Measurements from ENCODE around the gene ATP11C. TPM values are rescaled to one million over a fixed set of nuclear protein-coding genes. Genes with fewer than 3 reads are reported as not detected.

The ATP11C gene
- total RNA-seq, 2 experiments from 2014 or later, result 13.1 to 13.3 TPM

- no peaks in the 10 kb centered on the region for H3K27me3 Mint-ChIP-seq
- H3K36me3 Mint-ChIP-seq, result no peaks in the 10 kb centered on the region
- H3K9me3 Mint-ChIP-seq (ENCODE audit: low read depth), result no peaks in the 10 kb centered on the region
- H3K27ac Mint-ChIP-seq, result no peak overlapping the region
- ATAC-seq, result no peak
- peaks cover 22% of the 10 kb centered on the region for H3K4me1 Mint-ChIP-seq
- CTCF ChIA-PET, result no interaction called here
- DNase-seq, result no peak
- H3K4me3 Mint-ChIP-seq, result no peak overlapping the region
These were observed 25.8 kb downstream of the ATP11C start for GRCh38 chrX:139907078-139907477.

DNA sequence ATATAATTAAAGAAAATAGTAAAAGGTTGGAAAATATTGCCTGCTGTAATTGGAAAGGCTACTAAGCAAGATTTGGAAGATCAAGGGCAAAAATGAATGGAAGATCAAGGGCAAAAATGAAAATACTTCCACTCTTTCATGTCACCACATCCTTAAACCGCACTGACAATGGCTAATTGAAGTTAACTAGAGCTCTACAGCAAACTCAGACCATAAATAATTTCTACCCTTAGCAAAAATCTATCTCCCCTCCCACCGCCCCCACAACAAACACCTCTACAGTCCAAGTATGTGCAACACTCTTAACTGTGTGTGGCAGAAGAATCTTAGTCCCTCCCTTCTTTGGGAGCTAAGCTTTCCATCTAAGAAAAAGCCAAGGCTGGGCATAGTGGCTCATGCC lies 27.1 kb downstream of the ATP11C start:
- CTCF ChIA-PET, result no interaction called here
- peaks cover 16% of the 10 kb centered on the region for H3K4me1 Mint-ChIP-seq
- H3K4me3 Mint-ChIP-seq, result no peak overlapping the region
- no peaks in the 10 kb centered on the region for H3K27me3 Mint-ChIP-seq
- H3K36me3 Mint-ChIP-seq, result no peaks in the 10 kb centered on the region
- no peak overlapping the region for H3K27ac Mint-ChIP-seq
- H3K9me3 Mint-ChIP-seq (ENCODE audit: low read depth), result no peaks in the 10 kb centered on the region
- ATAC-seq (no peak), DNase-seq (no peak)

DNA sequence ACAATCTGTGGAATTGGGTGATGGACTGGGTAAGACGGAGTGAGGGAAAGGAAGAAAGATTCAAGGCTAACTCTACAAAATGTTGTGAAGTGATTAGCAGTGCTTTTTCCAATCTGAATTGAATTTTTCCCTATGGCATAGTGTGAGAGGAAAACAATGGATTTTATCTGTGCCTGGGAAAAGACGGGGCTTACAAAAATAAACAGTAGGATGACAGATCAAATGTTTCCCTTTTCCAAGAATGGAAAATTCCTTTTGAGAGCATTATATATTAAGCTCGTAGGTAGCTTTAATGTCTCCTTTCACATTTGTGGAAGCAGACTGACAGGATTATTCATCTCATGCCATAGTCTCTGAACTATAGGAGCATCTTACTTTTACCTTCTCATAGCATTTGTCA lies 27.8 kb downstream of the ATP11C start:
- no peak overlapping the region for H3K4me3 Mint-ChIP-seq
- H3K27me3 Mint-ChIP-seq, result no peaks in the 10 kb centered on the region
- H3K9me3 Mint-ChIP-seq (ENCODE audit: low read depth), result no peaks in the 10 kb centered on the region
- no peak for DNase-seq
- H3K36me3 Mint-ChIP-seq, result no peaks in the 10 kb centered on the region
- no peak overlapping the region for H3K27ac Mint-ChIP-seq
- H3K4me1 Mint-ChIP-seq, result peaks cover 15% of the 10 kb centered on the region
- ATAC-seq, result no peak
- CTCF ChIA-PET, result no interaction called here

GRCh38 chrX:139903210-139903609 lies 29.6 kb downstream of the ATP11C start:
- Mint-ChIP-seq H3K36me3 (no peaks in the 10 kb centered on the region), H3K4me1 (peaks cover 3% of the 10 kb centered on the region), H3K4me3 (no peak overlapping the region), H3K9me3 (ENCODE audit: low read depth) (no peaks in the 10 kb centered on the region), H3K27me3 (no peaks in the 10 kb centered on the region), H3K27ac (no peak overlapping the region)
- DNase-seq (no peak), ATAC-seq (no peak)
- CTCF ChIA-PET, result no interaction called here

- Mint-ChIP-seq H3K4me3 (no peak overlapping the region), H3K36me3 (no peaks in the 10 kb centered on the region), H3K27ac (no peak overlapping the region), H3K4me1 (peaks cover 3% of the 10 kb centered on the region), H3K9me3 (ENCODE audit: low read depth) (no peaks in the 10 kb centered on the region), H3K27me3 (no peaks in the 10 kb centered on the region)
- no peak for ATAC-seq
- CTCF ChIA-PET, result no interaction called here
- DNase-seq, result no peak
These were observed 30.3 kb downstream of the ATP11C start for GRCh38 chrX:139902559-139902958.

GRCh38 chrX:139898334-139898733 lies 34.5 kb downstream of the ATP11C start:
- ATAC-seq (no peak), DNase-seq (no peak)
- Mint-ChIP-seq H3K4me1 (no peaks in the 10 kb centered on the region), H3K4me3 (no peak overlapping the region), H3K27ac (no peak overlapping the region), H3K27me3 (no peaks in the 10 kb centered on the region), H3K36me3 (peaks cover 2% of the 10 kb centered on the region), H3K9me3 (ENCODE audit: low read depth) (no peaks in the 10 kb centered on the region)
- CTCF ChIA-PET, result no interaction called here

- DNase-seq, result no peak
- H3K4me3 Mint-ChIP-seq, result no peak overlapping the region
- CTCF ChIA-PET, result no interaction called here
- no peaks in the 10 kb centered on the region for H3K9me3 Mint-ChIP-seq (ENCODE audit: low read depth)
- no peak overlapping the region for H3K27ac Mint-ChIP-seq
- H3K27me3 Mint-ChIP-seq, result no peaks in the 10 kb centered on the region
- H3K4me1 Mint-ChIP-seq, result peaks cover 10% of the 10 kb centered on the region
- peak; percentile 33 for ATAC-seq
- peaks cover 2% of the 10 kb centered on the region for H3K36me3 Mint-ChIP-seq
These were observed 40.3 kb downstream of the ATP11C start for GRCh38 chrX:139892512-139892911.

DNA sequence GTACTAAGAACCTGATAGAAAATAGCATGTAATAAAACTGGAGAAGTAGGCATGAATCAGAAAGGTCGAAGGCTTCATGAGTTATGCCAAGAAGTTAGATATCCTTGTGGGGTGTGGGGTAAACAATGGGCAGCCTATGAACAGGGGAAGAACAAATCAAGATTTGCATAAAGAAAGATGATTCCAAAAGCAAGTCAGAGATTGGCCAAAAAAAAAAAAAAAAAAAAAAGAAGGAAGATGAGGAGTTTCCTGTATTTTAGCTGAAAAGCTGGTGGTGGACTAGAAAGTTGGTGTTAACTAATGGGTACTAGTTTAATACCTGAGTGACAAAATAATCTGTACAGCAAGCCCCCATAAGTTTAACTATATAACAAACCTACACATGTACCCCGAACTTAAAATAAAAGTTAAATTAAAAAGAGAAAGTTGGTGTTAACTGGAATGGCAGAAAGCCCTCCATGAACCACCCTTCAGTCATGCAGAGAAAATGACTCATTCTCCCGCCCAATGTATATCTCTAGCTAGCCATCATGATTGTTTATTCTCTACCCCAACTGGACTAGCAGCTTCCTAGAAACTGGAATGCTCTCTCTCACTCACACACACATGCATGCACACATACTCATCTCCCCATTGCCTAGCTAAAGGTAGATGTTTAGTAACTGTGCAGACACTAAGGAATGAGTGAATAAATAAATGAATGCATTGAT lies 41.7 kb downstream of the ATP11C start:
- H3K27me3 Mint-ChIP-seq, result no peaks in the 10 kb centered on the region
- H3K36me3 Mint-ChIP-seq, result peaks cover 2% of the 10 kb centered on the region
- no peak for DNase-seq
- H3K27ac Mint-ChIP-seq, result no peak overlapping the region
- H3K4me3 Mint-ChIP-seq, result no peak overlapping the region
- H3K9me3 Mint-ChIP-seq (ENCODE audit: low read depth), result no peaks in the 10 kb centered on the region
- ATAC-seq, result no peak
- peaks cover 10% of the 10 kb centered on the region for H3K4me1 Mint-ChIP-seq
- CTCF ChIA-PET, result interaction anchor here (0.6 kb wide), 1 partner anchor 93 kb away, joined by 3 read pairs; no protein-coding TSS in a partner anchor

DNA sequence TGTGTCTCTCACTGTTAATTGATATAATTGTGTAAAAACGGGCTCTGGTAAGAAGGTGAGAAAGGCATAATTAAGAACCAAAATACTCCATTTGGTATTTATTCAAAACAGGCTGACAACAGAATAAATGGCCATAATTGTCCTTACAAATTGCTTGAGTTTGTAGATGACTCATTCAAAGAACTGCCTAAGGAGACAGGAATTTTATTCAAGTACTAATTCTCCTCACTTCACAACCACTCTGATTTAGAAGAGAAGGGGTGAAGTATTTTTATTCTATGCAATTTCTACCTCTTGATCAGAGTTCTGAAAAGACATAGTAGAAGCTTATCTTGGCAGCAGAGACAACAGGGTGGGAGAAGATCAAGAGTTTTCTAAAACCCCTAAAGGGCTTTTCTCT lies 43.1 kb downstream of the ATP11C start:
- Mint-ChIP-seq H3K27me3 (no peaks in the 10 kb centered on the region), H3K27ac (no peak overlapping the region), H3K4me3 (no peak overlapping the region), H3K4me1 (peaks cover 10% of the 10 kb centered on the region), H3K36me3 (peaks cover 6% of the 10 kb centered on the region), H3K9me3 (ENCODE audit: low read depth) (no peaks in the 10 kb centered on the region)
- no peak for ATAC-seq
- DNase-seq, result no peak
- CTCF ChIA-PET, result no interaction called here

- no peak for ATAC-seq
- CTCF ChIA-PET, result no interaction called here
- Mint-ChIP-seq H3K4me3 (no peak overlapping the region), H3K36me3 (peaks cover 6% of the 10 kb centered on the region), H3K27ac (no peak overlapping the region), H3K4me1 (peaks cover 2% of the 10 kb centered on the region), H3K27me3 (no peaks in the 10 kb centered on the region), H3K9me3 (ENCODE audit: low read depth) (no peaks in the 10 kb centered on the region)
- DNase-seq, result no peak
These were observed 48.9 kb downstream of the ATP11C start for GRCh38 chrX:139883984-139884383.

DNA sequence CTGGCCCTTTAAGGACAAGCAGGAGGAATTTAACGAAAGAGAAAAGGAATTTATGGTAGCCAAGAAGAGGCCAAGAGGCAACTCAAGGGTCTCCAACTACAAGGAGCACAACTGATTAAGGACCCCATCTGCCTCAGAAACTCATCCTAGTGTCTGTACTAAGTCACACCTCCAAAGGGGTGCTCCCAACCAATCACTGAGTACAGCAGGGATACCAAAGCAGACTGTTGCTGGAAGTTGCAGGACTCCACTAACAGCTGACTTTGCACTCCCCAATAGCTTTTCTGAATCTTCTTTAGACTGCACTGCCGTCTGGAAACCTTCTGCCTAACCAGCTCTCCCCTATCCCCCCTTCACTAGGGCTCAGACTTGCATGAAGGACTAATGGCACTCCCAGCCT lies 50.6 kb downstream of the ATP11C start:
- peaks cover 2% of the 10 kb centered on the region for H3K4me1 Mint-ChIP-seq
- no peak overlapping the region for H3K27ac Mint-ChIP-seq
- no peak overlapping the region for H3K4me3 Mint-ChIP-seq
- ATAC-seq (no peak), DNase-seq (no peak)
- no peaks in the 10 kb centered on the region for H3K9me3 Mint-ChIP-seq (ENCODE audit: low read depth)
- H3K27me3 Mint-ChIP-seq, result no peaks in the 10 kb centered on the region
- H3K36me3 Mint-ChIP-seq, result peaks cover 6% of the 10 kb centered on the region
- CTCF ChIA-PET, result no interaction called here

GRCh38 chrX:139881572-139881971 lies 51.3 kb downstream of the ATP11C start:
- ATAC-seq (no peak), DNase-seq (no peak)
- H3K36me3 Mint-ChIP-seq, result peaks cover 6% of the 10 kb centered on the region
- CTCF ChIA-PET, result no interaction called here
- no peak overlapping the region for H3K27ac Mint-ChIP-seq
- H3K4me1 Mint-ChIP-seq, result peaks cover 2% of the 10 kb centered on the region
- no peaks in the 10 kb centered on the region for H3K27me3 Mint-ChIP-seq
- H3K4me3 Mint-ChIP-seq, result no peak overlapping the region
- H3K9me3 Mint-ChIP-seq (ENCODE audit: low read depth), result no peaks in the 10 kb centered on the region

GRCh38 chrX:139881130-139881529 lies 51.7 kb downstream of the ATP11C start:
- ATAC-seq (no peak), DNase-seq (no peak)
- Mint-ChIP-seq H3K4me1 (peaks cover 2% of the 10 kb centered on the region), H3K9me3 (ENCODE audit: low read depth) (no peaks in the 10 kb centered on the region), H3K27me3 (no peaks in the 10 kb centered on the region), H3K4me3 (no peak overlapping the region), H3K27ac (no peak overlapping the region), H3K36me3 (peaks cover 6% of the 10 kb centered on the region)
- CTCF ChIA-PET, result no interaction called here

DNA sequence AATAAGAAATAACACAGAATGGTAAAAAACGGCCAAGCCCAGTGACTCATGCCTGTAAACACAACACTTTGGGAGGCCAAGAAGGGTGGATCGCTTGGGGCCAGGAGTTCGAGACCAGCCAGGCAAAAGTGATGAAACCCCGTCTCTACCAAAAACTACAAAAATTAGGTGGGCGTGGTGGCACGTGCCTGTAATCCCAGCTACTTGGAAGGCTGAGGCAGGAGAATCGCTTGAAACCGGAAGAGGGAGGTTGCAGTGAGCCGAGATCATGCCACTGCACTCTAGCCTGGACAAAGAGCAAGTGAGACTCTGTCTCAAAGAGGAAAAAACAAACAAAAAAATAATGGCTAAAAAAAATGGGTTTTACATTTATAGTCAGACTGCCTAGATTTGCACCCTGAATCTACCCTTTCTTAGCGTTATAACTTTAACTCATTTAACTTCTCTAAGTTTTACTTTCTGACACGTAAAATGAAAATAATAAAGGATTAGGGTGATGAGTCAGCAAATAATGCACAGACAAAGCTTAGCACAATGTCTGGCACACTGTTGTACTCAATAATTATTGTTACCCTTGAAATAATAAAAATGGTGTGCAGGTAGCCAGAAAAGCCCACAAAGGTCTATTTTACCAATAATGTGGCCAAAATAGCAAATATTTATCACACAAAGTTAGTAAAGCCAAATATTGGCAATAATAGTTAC lies 55.0 kb downstream of the ATP11C start:
- DNase-seq (no peak), ATAC-seq (no peak)
- Mint-ChIP-seq H3K4me3 (no peak overlapping the region), H3K9me3 (ENCODE audit: low read depth) (no peaks in the 10 kb centered on the region), H3K27me3 (no peaks in the 10 kb centered on the region), H3K4me1 (peaks cover 2% of the 10 kb centered on the region), H3K36me3 (no peaks in the 10 kb centered on the region), H3K27ac (no peak overlapping the region)
- CTCF ChIA-PET, result no interaction called here
